OCI-LY7 (cell line): ENCODE data around the gene HDAC9.

Experiments
- CTCF ChIP-seq: fragments of 200-600 bp; sonication (generic); conservative IDR thresholded peaks from 2 replicates; pipeline ENCODE4 v1.5.1; 2014; ENCODE audit warnings: mild to moderate bottlenecking, antibody characterized with exemption, low read length, moderate library complexity, mixed read lengths
- EZH2phosphoT487 ChIP-seq: fragments of 200-600 bp; sonication (generic); IDR thresholded peaks from 2 replicates; pipeline ENCODE4 v1.6.1; 2018; ENCODE audit warnings: low read depth, borderline replicate concordance, mild to moderate bottlenecking, mixed run types, antibody characterized with exemption, low read length, moderate library complexity, mixed read lengths

- TF ChIP-seq CTCF = no peak
- TF ChIP-seq EZH2phosphoT487 = no peak
Observed at GRCh38 chr7:19030281-19030680, 534.7 kb downstream of the HDAC9 start.
